MM.1S (cell line): Measurements from ENCODE around the gene BBOX1.
"Not testable (repeated sequence)": the region's sequence is repeated elsewhere in the genome, so short reads cannot be mapped to it uniquely, and the experiment has no call there.

ENCODE experiments used
- DNase-seq: peaks from one replicate; pipeline ENCODE4 v3.0.0-alpha.2; 2015
- H2AFZ ChIP-seq: fragments of 300-600 bp; sonication (generic); 2 replicates; pipeline ENCODE4 v1.6.0; 2016; ENCODE audit warnings: antibody characterized with exemption, low read length
- H3F3A ChIP-seq: fragments of 300-600 bp; sonication (generic); 2 replicates; pipeline ENCODE4 v1.6.1; 2016; ENCODE audit warnings: mild to moderate bottlenecking, antibody characterized with exemption, low read length, moderate library complexity, mixed read lengths; ENCODE audit not compliant: insufficient read depth
- H3K27ac ChIP-seq: fragments of 300-600 bp; sonication (generic); 2 replicates; pipeline ENCODE4 v1.5.1; 2016; ENCODE audit warnings: mild to moderate bottlenecking, low read length
- H3K27me3 ChIP-seq: fragments of 300-600 bp; sonication (generic); replicated peaks from 2 replicates; pipeline ENCODE4 v1.6.0; 2016; ENCODE audit warnings: low read length; ENCODE audit not compliant: insufficient read depth
- H3K36me3 ChIP-seq: fragments of 300-600 bp; sonication (generic); replicated peaks from 2 replicates; pipeline ENCODE4 v1.6.1; 2016; ENCODE audit warnings: mild to moderate bottlenecking, low read length, mixed read lengths; ENCODE audit not compliant: insufficient read depth
- H3K4me1 ChIP-seq: fragments of 300-600 bp; sonication (generic); 2 replicates; pipeline ENCODE4 v1.6.1; 2016; ENCODE audit warnings: low read length, mixed read lengths
- H3K4me2 ChIP-seq: fragments of 300-600 bp; sonication (generic); 2 replicates; pipeline ENCODE4 v1.6.0; 2016; ENCODE audit warnings: low read depth, low read length
- H3K4me3 ChIP-seq: fragments of 300-600 bp; sonication (generic); 2 replicates; pipeline ENCODE4 v1.5.1; 2016; ENCODE audit warnings: low read length, mixed read lengths
- H3K79me2 ChIP-seq: fragments of 300-600 bp; sonication (generic); 2 replicates; pipeline ENCODE4 v1.6.1; 2016; ENCODE audit warnings: mixed run types, low read length, mixed read lengths
- H3K9ac ChIP-seq: fragments of 300-600 bp; sonication (generic); 2 replicates; pipeline ENCODE4 v1.6.1; 2016; ENCODE audit warnings: low read length, mixed read lengths
- H3K9me2 ChIP-seq: fragments of 300-600 bp; sonication (generic); replicated peaks from 2 replicates; pipeline ENCODE4 v1.6.1; 2016; ENCODE audit warnings: mild to moderate bottlenecking, low read length, mixed read lengths; ENCODE audit not compliant: insufficient read depth
- H3K9me3 ChIP-seq: fragments of 300-600 bp; sonication (generic); replicated peaks from 2 replicates; pipeline ENCODE4 v1.6.1; 2016; ENCODE audit warnings: mild to moderate bottlenecking, low read length, mixed read lengths; ENCODE audit not compliant: insufficient read depth
- H4K20me1 ChIP-seq: fragments of 300-600 bp; sonication (generic); 2 replicates; pipeline ENCODE4 v1.6.1; 2016; ENCODE audit warnings: mild to moderate bottlenecking, low read length, moderate library complexity, mixed read lengths; ENCODE audit not compliant: insufficient read depth
- CTCF ChIP-seq: fragments of 300-600 bp; sonication (generic); IDR thresholded peaks from 2 replicates; pipeline ENCODE4 v1.5.1; 2016; ENCODE audit warnings: antibody characterized with exemption, low read length, mixed read lengths
- EZH2 ChIP-seq: fragments of 300-600 bp; sonication (generic); optimal IDR thresholded peaks from 2 replicates; pipeline ENCODE3; 2017; ENCODE audit warnings: low read depth, mild to moderate bottlenecking, antibody characterized with exemption, low read length, mixed read lengths
- EZH2phosphoT487 ChIP-seq: fragments of 300-600 bp; sonication (generic); IDR thresholded peaks from 2 replicates; pipeline ENCODE4 v1.6.1; 2018; ENCODE audit warnings: antibody characterized with exemption, low read length

Gene BBOX1

GRCh38 chr11:27089746-27090145 lies 49.1 kb downstream of the BBOX1 start:
- TF ChIP-seq CTCF: no peak
- no peak for TF ChIP-seq EZH2phosphoT487
- TF ChIP-seq EZH2: no peak
- H3K36me3 ChIP-seq: no peaks in the 10 kb centered on the region
- no peaks in the 10 kb centered on the region for H3K9me2 ChIP-seq
- H3K79me2 ChIP-seq: no peaks in the 10 kb centered on the region
- no peak overlapping the region for H3K4me3 ChIP-seq
- H3K9me3 ChIP-seq: no peaks in the 10 kb centered on the region
- H3K27me3 ChIP-seq: no peaks in the 10 kb centered on the region
- no peak overlapping the region for H2AFZ ChIP-seq
- H3K9ac ChIP-seq: no peak overlapping the region
- H3F3A ChIP-seq: no peaks in the 10 kb centered on the region
- H3K27ac ChIP-seq: no peak overlapping the region
- no peaks in the 10 kb centered on the region for H4K20me1 ChIP-seq
- H3K4me1 ChIP-seq: no peaks in the 10 kb centered on the region
- no peak for DNase-seq
- no peak overlapping the region for H3K4me2 ChIP-seq

GRCh38 chr11:27090357-27090948 lies 49.8 kb downstream of the BBOX1 start:
- H3K27ac ChIP-seq, H3K9ac ChIP-seq, H3K9me2 ChIP-seq, H2AFZ ChIP-seq, H3K36me3 ChIP-seq, H3F3A ChIP-seq, H3K27me3 ChIP-seq, H3K9me3 ChIP-seq, H3K4me2 ChIP-seq, H4K20me1 ChIP-seq, H3K4me3 ChIP-seq, DNase-seq, H3K79me2 ChIP-seq, H3K4me1 ChIP-seq: not testable (repeated sequence)

GRCh38 chr11:27094120-27094519 lies 53.5 kb downstream of the BBOX1 start:
- H3F3A ChIP-seq: no peaks in the 10 kb centered on the region
- no peak for DNase-seq

More at GRCh38 chr11:27094120-27094519, 53.5 kb downstream of the BBOX1 start:
- H3K27ac ChIP-seq: no peak overlapping the region
- H3K9ac ChIP-seq: no peak overlapping the region
- H3K4me1 ChIP-seq: no peaks in the 10 kb centered on the region
- no peak overlapping the region for H3K4me3 ChIP-seq
- H2AFZ ChIP-seq: no peak overlapping the region
- no peaks in the 10 kb centered on the region for H3K27me3 ChIP-seq
- TF ChIP-seq EZH2: no peak
- TF ChIP-seq EZH2phosphoT487: no peak
- TF ChIP-seq CTCF: no peak
- H3K9me3 ChIP-seq: no peaks in the 10 kb centered on the region
- no peak overlapping the region for H3K4me2 ChIP-seq
- no peaks in the 10 kb centered on the region for H3K36me3 ChIP-seq
- H3K79me2 ChIP-seq: no peaks in the 10 kb centered on the region
- H4K20me1 ChIP-seq: no peaks in the 10 kb centered on the region
- H3K9me2 ChIP-seq: no peaks in the 10 kb centered on the region
